NB4 (cell line): ENCODE results near the gene PTK6.
A peak's percentile ranks its signal among the peaks of the same experiment; 100 is the strongest.
"Not testable (repeated sequence)": the region's sequence is repeated elsewhere in the genome, so short reads cannot be mapped to it uniquely, and the experiment has no call there.

ENCODE experiments used
- DNase-seq: peaks from one replicate; pipeline ENCODE4 v3.0.0; 2010; ENCODE audit warnings: low read depth
- H3K4me3 ChIP-seq: one replicate; pipeline ENCODE4 v1.5.1; 2011; ENCODE audit warnings: mild to moderate bottlenecking, low read depth, low read length, moderate library complexity
- MAX ChIP-seq: IDR thresholded peaks from 2 replicates; pipeline ENCODE4 v1.6.1; 2011; ENCODE audit warnings: low read depth, low read length
- MYC ChIP-seq: IDR thresholded peaks from 2 replicates; pipeline ENCODE4 v1.6.1; 2011; ENCODE audit warnings: low read depth, low read length
- POLR2A ChIP-seq: IDR thresholded peaks from 2 replicates; pipeline ENCODE4 v1.6.1; 2011; ENCODE audit warnings: mild to moderate bottlenecking; ENCODE audit not compliant: insufficient read length; ENCODE audit errors: extremely low read depth
- TF ChIP-seq, protein P1 (sequence below): IDR thresholded peaks from one replicate; pipeline ENCODE4 v1.5.1; 2012; ENCODE audit warnings: low read depth, low read length

Gene PTK6

DNA sequence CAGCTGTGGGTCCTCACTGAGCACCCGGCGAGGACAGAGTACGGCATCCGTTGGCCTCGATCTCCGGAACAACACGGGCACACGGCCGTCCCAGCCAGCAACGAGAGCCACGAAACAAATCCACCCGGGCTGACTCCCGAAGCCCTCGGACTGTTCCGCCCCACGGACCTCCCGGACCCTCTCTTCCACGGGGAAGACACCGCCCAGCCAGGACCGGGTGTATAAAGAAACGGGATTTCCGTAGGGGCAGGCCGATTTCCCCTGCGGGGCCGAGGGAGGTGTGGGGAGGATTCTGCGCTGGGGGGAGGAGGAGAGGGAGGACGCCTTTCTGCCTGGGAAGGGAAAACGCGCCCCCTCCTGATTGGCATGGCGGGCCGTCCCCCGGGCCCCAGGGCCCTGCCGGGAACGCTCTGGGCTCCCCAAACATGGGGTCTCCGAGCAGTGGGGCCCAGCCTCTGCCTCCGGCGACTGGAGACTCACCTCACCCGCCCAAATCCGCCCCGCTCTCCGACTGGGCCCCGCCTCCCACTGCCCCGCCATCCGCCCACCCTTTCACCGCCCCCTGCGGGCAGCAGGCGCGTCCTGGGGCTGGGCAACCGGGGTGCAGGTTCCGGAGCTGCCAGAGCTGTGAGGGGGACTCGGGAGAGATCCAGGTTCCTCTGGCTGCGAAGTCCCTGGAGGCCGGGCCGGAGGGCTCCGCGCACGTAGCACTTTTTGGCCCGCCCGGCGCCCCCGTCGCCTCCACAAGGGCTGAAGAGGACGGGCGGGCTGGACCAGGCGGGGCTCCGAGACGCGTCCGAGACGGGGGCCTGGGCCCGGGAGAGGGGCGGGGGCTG is 17.3 kb downstream of the PTK6 start:
- TF ChIP-seq MYC (no peak), MAX (no peak), POLR2A (no peak)
- TF ChIP-seq, protein P1, sequence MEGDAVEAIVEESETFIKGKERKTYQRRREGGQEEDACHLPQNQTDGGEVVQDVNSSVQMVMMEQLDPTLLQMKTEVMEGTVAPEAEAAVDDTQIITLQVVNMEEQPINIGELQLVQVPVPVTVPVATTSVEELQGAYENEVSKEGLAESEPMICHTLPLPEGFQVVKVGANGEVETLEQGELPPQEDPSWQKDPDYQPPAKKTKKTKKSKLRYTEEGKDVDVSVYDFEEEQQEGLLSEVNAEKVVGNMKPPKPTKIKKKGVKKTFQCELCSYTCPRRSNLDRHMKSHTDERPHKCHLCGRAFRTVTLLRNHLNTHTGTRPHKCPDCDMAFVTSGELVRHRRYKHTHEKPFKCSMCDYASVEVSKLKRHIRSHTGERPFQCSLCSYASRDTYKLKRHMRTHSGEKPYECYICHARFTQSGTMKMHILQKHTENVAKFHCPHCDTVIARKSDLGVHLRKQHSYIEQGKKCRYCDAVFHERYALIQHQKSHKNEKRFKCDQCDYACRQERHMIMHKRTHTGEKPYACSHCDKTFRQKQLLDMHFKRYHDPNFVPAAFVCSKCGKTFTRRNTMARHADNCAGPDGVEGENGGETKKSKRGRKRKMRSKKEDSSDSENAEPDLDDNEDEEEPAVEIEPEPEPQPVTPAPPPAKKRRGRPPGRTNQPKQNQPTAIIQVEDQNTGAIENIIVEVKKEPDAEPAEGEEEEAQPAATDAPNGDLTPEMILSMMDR, result no peak
- H3K4me3 ChIP-seq, result no peak overlapping the region
- DNase-seq, result no peak

- H3K4me3 ChIP-seq, result no peak overlapping the region
- DNase-seq, result no peak
- TF ChIP-seq, protein P1, result no peak
- TF ChIP-seq MAX, result no peak
- no peak for TF ChIP-seq MYC
- no peak for TF ChIP-seq POLR2A
These were observed 18.1 kb downstream of the PTK6 start for GRCh38 chr20:63518946-63519667.

DNA sequence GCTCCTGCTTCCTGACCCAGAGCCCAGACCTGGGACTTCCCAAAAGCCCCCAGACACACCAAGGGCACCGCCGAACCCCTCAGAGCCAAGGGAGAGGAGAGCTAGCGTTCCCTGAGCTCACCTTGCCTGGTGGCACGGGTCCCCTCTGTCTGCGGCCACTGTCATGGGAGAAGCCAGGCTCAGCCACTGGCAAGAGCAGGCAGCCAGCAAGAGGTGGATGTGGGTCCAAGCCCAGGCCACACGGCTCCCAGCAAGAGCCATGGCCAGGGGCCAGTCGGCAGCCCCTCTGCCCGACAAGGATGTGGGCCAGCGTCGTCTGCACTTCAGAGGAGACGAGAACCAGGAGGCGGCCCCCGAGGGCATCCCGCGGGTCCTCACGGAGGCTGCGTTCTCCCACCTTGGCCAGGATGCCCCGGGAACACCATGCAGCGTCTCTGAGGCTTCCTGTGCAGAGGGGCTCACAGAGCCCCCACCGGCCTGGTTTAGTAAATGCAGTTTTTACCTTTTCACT is 18.8 kb downstream of the PTK6 start:
- H3K4me3 ChIP-seq, result no peak overlapping the region
- no peak for TF ChIP-seq POLR2A
- TF ChIP-seq MYC, result no peak
- TF ChIP-seq, protein P1, result no peak
- no peak for TF ChIP-seq MAX
- no peak for DNase-seq

DNA sequence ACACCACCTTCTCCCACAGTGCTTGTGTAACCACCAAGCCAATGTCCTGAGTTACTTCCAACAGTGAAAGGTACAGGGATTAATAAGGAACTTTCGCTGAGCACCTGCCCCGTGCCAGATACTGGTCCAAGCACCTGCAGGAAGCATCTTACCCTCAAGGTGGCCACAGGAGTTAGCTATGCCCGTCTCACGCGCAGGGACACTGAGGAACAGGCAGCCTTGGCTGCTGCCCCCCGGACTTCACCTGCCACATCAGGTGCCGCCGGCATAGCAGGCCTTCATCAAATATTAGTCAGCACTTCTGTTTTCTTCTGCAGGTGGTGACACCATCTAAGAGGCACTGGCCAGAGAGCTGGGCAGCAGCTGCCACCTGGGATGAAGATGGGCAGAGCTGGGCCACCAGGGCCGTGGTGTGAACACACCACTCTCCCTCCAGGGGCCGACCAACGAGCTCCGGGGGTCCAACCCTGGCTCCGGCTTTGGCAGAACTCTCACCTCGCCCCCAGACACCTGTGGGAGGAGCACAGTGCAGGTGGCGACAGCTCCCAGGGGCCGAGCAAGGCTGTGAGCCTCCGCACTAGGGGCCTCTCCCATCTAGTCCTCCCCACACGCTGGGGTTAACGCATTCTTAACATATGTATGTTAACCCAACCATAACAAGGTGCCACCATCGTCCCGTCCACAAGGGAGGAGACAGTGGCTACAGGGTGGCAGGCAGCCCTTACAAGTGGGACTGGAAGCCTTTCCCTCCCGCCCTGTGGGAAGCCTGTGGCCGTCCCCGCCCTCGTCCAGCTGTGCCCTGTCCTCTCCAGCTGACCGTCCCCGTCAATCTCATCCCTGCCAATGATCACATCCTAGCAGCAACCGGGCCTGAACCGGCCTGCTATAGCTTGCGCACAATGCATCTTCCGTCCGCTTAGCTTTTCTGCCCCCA is 19.5 kb downstream of the PTK6 start:
- no peak for DNase-seq
- TF ChIP-seq MYC (no peak), MAX (no peak), POLR2A (no peak)
- TF ChIP-seq, protein P1, result no peak
- no peak overlapping the region for H3K4me3 ChIP-seq

- not testable (repeated sequence) for H3K4me3 ChIP-seq
- DNase-seq, result peak; percentile 60
These were observed 22.7 kb downstream of the PTK6 start for GRCh38 chr20:63514520-63514919.

DNA sequence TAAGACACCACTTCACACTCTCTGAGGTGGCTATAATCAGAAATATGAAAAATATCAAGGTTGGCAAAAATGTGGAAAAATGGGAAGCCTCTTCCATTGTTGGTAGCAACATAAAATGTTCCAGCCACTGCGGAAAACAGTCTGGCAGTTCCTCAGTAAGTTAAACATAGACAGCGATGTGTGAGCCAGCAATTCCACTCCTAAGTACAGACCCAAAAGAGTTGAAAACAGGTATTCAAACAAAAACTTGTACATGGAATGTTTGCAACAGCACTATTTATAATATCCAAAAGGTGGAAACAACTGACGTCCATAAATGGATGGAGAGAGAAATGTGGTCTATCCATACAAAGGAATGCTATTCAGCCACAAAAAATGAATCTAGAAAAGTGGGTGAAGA is 24.0 kb downstream of the PTK6 start:
- DNase-seq, result no peak
- TF ChIP-seq, protein P1, result no peak
- TF ChIP-seq MYC (no peak), MAX (no peak), POLR2A (no peak)
- H3K4me3 ChIP-seq, result no peak overlapping the region
